GM10266 (cell line): Measurements from ENCODE around the gene ITGA11.

ENCODE experiments used
- DNase-seq: peaks from one replicate; pipeline ENCODE4 v3.0.0; 2012; ENCODE audit errors: extremely low spot score
- TF ChIP-seq, protein P1 (sequence below): IDR thresholded peaks from 2 replicates; pipeline ENCODE4 v1.5.1; 2012; ENCODE audit warnings: mild to moderate bottlenecking, low read depth; ENCODE audit not compliant: control insufficient read depth, insufficient read depth; ENCODE audit errors: missing control alignments

The ITGA11 gene

DNA sequence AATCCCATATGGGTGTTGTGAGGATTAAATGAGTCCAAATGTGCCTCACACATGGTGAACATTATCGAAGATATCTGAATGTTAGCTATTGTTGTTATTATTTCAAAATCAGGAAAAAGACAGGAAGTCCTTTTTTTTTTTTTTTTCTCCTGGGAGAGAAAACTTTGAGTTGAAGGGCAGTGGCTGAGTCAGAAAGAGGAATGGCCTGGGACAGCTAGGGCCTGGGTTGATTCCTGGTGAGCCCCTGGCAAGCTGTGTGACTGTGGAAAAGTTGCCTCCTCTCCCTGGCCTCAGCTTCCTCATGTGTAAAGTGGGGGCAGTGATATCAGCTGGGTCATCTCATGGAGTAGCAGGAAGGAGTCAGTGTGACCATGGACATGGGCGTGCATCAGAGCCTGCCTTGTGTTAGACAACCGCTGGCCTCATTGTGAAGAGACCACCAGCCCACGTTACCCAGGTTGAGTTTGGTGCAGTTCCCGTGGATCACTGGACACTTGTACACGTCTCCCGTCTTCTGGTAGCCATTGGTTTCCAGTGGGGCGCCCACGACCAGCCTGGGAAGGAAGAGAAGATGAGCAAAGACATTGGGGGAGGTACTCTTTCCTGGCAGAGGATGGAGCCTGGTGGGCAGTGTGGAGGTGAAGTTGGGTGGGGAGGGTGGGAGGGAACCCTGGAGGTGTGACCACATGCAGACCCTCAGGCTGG is 63.1 kb downstream of the ITGA11 start:
- TF ChIP-seq, protein P1, sequence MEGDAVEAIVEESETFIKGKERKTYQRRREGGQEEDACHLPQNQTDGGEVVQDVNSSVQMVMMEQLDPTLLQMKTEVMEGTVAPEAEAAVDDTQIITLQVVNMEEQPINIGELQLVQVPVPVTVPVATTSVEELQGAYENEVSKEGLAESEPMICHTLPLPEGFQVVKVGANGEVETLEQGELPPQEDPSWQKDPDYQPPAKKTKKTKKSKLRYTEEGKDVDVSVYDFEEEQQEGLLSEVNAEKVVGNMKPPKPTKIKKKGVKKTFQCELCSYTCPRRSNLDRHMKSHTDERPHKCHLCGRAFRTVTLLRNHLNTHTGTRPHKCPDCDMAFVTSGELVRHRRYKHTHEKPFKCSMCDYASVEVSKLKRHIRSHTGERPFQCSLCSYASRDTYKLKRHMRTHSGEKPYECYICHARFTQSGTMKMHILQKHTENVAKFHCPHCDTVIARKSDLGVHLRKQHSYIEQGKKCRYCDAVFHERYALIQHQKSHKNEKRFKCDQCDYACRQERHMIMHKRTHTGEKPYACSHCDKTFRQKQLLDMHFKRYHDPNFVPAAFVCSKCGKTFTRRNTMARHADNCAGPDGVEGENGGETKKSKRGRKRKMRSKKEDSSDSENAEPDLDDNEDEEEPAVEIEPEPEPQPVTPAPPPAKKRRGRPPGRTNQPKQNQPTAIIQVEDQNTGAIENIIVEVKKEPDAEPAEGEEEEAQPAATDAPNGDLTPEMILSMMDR = no peak
- DNase-seq = no peak

- TF ChIP-seq, protein P1 = no peak
- no peak for DNase-seq
Observed at GRCh38 chr15:68367992-68368391, 64.0 kb downstream of the ITGA11 start.

DNA sequence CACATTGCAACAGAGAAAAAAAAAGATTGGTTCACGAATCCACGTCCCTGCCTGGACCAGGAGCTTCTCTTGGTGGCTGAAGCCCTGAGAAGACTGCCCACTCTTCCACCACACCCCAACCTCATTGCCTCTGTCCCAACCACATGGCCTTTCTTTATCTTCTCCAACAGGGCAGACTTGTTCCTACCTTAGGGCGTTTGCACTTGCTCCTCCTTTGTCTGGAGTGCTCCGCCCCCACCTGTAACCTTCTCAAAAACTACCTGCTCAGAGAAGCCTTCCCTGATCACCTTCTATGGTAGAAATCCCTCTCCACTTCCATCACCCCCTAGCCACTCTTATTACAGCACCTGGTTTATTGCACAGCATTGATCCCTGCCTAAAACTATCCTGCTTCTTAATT is 64.7 kb downstream of the ITGA11 start:
- TF ChIP-seq, protein P1 = no peak
- DNase-seq = no peak

GRCh38 chr15:68366314-68366713 is 65.6 kb downstream of the ITGA11 start:
- no peak for DNase-seq
- TF ChIP-seq, protein P1 = no peak

DNA sequence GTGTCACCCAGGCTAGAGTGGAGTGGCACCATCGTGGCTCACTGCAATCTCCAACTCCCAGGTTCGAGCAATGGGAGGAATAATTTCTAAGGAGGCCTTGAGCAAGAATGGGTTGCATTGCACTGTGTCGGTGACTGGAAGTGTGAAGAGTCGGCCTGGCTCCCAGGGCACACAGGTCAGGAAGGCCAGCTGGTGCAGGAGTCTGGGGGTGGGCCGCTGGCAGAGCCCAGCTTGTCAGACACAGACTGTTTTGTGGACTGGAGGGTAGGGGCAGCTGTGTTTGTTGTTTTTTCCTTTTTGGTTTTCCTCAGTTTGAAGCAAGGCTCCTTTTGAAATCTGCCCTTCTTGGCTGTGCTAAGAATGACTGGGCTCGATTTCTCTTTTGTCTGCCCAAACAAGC is 66.2 kb downstream of the ITGA11 start:
- no peak for DNase-seq
- TF ChIP-seq, protein P1 = no peak

- no peak for DNase-seq
- TF ChIP-seq, protein P1 = no peak
Observed at GRCh38 chr15:68365140-68365745, 66.7 kb downstream of the ITGA11 start.

- TF ChIP-seq, protein P1 = no peak
- no peak for DNase-seq
Observed at GRCh38 chr15:68364660-68365035, 67.3 kb downstream of the ITGA11 start.
